Type B pancreatic cell (in vitro differentiated cells): ENCODE measurements around the gene HEATR5B. TPM values are rescaled to one million over a fixed set of nuclear protein-coding genes. Genes with fewer than 3 reads are reported as not detected.

ENCODE experiments used
- DNase-seq: peaks from one replicate; pipeline ENCODE4 v3.0.0; 2021; ENCODE audit warnings: mixed read lengths; ENCODE audit not compliant: unreplicated experiment; ENCODE audit errors: extremely low spot score
- H3K27ac Mint-ChIP-seq: 2 replicates; pipeline ENCODE4 v1.8.0; 2021; ENCODE audit warnings: mild to moderate bottlenecking, mixed read lengths
- H3K27me3 Mint-ChIP-seq: 2 replicates; pipeline ENCODE4 v1.8.0; 2021; ENCODE audit warnings: mixed read lengths
- H3K36me3 Mint-ChIP-seq: 2 replicates; pipeline ENCODE4 v1.8.0; 2021; ENCODE audit warnings: mixed read lengths
- H3K4me1 Mint-ChIP-seq: one replicate; pipeline ENCODE4 v1.8.0; 2021; ENCODE audit warnings: mixed read lengths; ENCODE audit not compliant: unreplicated experiment
- H3K4me3 Mint-ChIP-seq: 2 replicates; pipeline ENCODE4 v1.8.0; 2021; ENCODE audit warnings: mild to moderate bottlenecking, mixed read lengths
- H3K9me3 Mint-ChIP-seq: 2 replicates; pipeline ENCODE4 v1.8.0; 2021; ENCODE audit warnings: mixed read lengths
- total RNA-seq: library from RNA; stranded (reverse); gene quantifications from 2 replicates; pipeline ENCODE4 v1.2.1, GENCODE V29; 2021; ENCODE audit warnings: low replicate concordance
- TF ChIP-seq, protein P1 (sequence below): fragments of 200-600 bp; sonication (generic); conservative IDR thresholded peaks from 2 replicates; pipeline ENCODE4 v1.5.0; 2021; ENCODE audit warnings: antibody characterized with exemption, mild to moderate bottlenecking

The HEATR5B gene
- total RNA-seq, 1 donor from 2014 or later, result 18.9 TPM

DNA sequence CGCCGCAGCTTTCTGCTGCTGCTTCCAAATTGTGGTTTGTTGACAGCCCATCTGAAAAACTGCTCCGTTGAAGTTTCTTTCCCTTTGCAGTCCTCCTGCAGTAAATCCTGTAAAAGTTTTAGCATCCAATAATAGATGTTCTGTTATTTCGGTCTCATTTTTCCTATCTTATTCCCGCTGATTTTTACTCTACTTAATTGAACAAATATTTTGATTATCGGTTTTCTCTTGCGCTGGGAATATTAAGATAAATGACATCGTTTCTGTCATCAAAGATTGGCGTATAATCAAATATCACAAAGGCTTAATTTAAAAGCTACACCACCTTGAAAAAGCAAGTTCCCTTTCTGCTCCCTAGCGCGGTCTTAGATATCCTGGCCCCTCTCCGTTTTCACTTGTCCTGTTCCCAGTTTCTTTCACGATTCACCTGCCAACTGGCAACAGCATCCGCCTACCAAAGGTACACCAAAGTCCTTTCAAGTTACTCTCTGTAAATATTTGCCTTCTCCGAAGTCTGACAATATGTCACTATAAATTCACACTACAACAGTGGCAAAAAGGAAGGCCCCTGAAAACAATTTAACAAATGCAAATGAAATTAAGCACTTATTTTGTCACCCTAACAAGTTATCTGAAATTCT is 116.8 kb downstream of the HEATR5B start:
- Mint-ChIP-seq H3K27ac (peak overlapping the region; percentile 99), H3K9me3 (peaks cover 4% of the 10 kb centered on the region), H3K4me3 (peak overlapping the region; percentile 95), H3K27me3 (peaks cover 4% of the 10 kb centered on the region), H3K36me3 (peaks cover 5% of the 10 kb centered on the region), H3K4me1 (peaks cover 29% of the 10 kb centered on the region)
- TF ChIP-seq, protein P1, sequence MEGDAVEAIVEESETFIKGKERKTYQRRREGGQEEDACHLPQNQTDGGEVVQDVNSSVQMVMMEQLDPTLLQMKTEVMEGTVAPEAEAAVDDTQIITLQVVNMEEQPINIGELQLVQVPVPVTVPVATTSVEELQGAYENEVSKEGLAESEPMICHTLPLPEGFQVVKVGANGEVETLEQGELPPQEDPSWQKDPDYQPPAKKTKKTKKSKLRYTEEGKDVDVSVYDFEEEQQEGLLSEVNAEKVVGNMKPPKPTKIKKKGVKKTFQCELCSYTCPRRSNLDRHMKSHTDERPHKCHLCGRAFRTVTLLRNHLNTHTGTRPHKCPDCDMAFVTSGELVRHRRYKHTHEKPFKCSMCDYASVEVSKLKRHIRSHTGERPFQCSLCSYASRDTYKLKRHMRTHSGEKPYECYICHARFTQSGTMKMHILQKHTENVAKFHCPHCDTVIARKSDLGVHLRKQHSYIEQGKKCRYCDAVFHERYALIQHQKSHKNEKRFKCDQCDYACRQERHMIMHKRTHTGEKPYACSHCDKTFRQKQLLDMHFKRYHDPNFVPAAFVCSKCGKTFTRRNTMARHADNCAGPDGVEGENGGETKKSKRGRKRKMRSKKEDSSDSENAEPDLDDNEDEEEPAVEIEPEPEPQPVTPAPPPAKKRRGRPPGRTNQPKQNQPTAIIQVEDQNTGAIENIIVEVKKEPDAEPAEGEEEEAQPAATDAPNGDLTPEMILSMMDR, result no peak
- DNase-seq, result no peak

DNA sequence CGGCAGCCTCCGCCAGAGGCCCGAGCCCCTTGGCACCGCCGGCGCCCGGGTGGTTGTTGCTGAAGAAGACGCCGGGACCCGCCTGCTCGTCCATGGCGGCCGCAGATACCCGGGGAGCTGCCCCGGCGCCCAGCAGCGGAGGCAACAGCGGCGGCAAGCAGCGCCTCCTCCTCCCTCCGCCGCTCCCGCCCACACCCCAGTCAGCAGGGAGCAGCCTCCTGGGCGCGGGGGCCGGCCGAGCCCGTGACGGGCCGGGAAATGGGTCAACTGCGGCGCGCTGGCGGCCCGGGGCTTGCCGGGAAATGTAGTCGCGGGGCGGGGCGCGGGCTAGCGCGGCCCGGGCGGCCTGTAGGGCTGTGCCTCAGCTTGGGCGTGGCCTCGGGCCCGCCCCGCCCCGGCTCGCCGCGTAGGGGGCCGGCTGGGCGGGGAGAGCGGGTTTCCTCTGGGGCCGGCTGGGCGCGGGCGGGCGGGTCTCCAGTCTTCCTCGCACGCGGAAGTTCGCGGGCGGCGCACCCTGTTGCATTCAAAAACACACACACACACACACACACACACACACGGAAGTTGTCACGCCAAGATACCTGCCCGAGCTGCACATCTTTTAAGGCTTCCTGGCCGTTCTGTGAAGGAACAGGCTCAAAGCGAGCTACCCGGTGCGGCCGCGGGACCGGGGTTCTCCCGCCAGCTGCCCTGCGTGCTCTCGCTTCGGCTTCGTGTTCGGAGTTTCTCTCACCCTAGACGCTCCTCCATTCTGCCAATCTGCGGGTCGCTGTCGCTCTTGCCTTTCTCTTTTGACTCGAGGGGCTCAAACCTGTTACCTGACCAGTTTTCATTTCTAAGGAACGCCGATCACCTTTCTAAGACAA is 117.6 kb downstream of the HEATR5B start, which contains the start of gene STRN:
Gene STRN, minus strand, starts transcription at position 167 of the 866 bp plus-strand sequence. Its CDS starts 73 bp downstream, at position 94.
- peak within 1 kb of the TSS; percentile 99 for H3K27ac Mint-ChIP-seq
- DNase-seq, result peak; percentile 97
- peaks cover 34% of the 10 kb centered on the region for H3K4me1 Mint-ChIP-seq
- TF ChIP-seq, protein P1, result no peak
- H3K27me3 Mint-ChIP-seq, result peaks cover 4% of the 10 kb centered on the region
- peaks cover 4% of the 10 kb centered on the region for H3K9me3 Mint-ChIP-seq
- H3K4me3 Mint-ChIP-seq, result peak within 1 kb of the TSS; percentile 97
- H3K36me3 Mint-ChIP-seq, result peaks cover 5% of the 10 kb centered on the region

DNA sequence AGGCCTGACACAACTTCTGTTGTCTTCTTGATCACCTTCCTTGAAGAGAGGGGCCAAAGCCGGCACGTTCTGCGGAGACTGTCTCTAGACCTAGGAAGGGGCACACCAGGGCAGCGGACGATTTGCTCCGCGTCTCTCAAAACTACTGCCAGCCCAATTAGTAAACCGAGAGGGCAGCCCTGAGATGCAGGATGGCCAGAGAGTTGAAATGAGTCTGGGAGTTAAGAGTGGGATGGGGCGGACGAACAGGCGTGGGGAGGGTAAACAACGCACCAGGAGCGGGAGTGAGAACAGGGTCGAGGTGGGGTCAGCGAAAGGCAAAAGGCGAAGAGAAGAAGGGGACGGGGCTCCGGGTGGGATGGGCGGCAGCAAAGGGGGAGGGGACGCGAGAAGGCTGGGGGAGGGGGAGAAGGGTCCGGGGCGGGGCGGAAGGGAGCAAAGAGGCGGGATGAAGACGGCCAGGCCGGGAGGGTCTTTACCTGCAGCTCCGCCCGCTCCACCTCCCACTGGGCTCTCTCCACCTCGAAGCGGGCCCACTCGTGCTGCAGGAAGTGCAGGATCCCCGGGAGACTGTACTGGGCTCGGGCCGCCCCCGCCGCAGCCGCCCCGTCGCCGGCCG is 118.3 kb downstream of the HEATR5B start:
- Mint-ChIP-seq H3K27me3 (peaks cover 4% of the 10 kb centered on the region), H3K4me1 (peaks cover 38% of the 10 kb centered on the region), H3K9me3 (peaks cover 4% of the 10 kb centered on the region), H3K27ac (peak overlapping the region; percentile 97), H3K4me3 (peak overlapping the region; percentile 97), H3K36me3 (peaks cover 5% of the 10 kb centered on the region)
- TF ChIP-seq, protein P1, result no peak
- DNase-seq, result peak; percentile 71

DNA sequence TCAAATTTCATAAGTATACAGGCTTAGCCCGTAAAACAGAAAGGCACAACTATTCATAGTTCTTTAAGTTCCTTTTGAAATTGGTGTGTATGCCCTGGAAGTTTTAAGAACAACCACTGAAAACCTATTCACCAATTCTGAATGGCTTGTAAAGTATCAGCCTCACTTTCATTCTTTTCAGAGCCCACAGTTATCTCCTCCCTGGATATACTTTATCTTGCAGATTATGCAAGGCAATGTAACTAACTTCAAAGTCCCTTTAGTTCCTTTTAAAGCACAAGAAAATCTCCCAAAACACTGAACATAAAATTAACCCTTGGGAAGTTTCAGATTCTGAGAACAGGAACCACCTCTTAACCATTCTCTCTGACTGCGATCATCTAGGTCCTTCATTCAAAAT is 119.0 kb downstream of the HEATR5B start:
- no peak for DNase-seq
- Mint-ChIP-seq H3K27me3 (peaks cover 4% of the 10 kb centered on the region), H3K4me1 (peaks cover 38% of the 10 kb centered on the region), H3K4me3 (peak overlapping the region; percentile 97), H3K9me3 (peaks cover 4% of the 10 kb centered on the region), H3K27ac (peak overlapping the region; percentile 97), H3K36me3 (peaks cover 5% of the 10 kb centered on the region)
- TF ChIP-seq, protein P1, result no peak

DNA sequence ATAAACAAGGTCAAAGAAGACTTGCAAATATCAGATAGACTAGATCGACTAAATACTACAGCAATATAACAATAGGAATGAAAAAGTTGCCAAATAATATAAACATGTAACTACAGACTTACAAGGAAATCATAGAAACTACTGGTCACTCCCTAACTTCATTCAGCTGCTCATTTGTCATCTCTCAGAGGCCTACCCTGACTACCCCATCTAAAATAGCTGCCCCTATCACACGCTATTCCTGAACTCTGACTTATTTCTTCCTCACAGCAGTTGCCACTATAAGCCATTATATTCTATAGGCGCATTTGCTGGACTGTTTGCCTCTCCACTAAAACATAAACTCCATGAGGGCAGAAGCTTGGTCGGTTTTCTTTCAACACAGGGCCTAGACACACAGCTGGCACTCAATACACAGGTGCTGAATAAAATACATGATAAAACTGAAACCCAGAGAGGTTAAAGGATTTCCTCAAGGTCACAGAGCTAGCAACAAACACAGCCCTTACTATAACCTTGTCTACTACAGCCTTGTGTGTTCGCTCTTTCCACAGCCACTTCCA is 119.6 kb downstream of the HEATR5B start:
- Mint-ChIP-seq H3K9me3 (peaks cover 4% of the 10 kb centered on the region), H3K27me3 (peaks cover 4% of the 10 kb centered on the region), H3K27ac (peak overlapping the region; percentile 97), H3K4me3 (peak overlapping the region; percentile 97), H3K4me1 (peaks cover 38% of the 10 kb centered on the region), H3K36me3 (peaks cover 5% of the 10 kb centered on the region)
- TF ChIP-seq, protein P1, result no peak
- DNase-seq, result no peak
